GM19035 (cell line): ENCODE results near the gene LRRC1.

Experiments used
- ATAC-seq: cut with Tn5 transposase; IDR thresholded peaks from one replicate; pipeline ENCODE4 v1.9.1; 2021; ENCODE audit not compliant: unreplicated experiment

Gene LRRC1

GRCh38 chr6:53878808-53879207 lies 84.0 kb downstream of the LRRC1 start:
- ATAC-seq: no peak

GRCh38 chr6:53879608-53880007 lies 84.8 kb downstream of the LRRC1 start:
- ATAC-seq: no peak

- no peak for ATAC-seq
Observed at GRCh38 chr6:53887316-53887715, 92.5 kb downstream of the LRRC1 start.

- no peak for ATAC-seq
Observed at GRCh38 chr6:53888931-53889330, 94.1 kb downstream of the LRRC1 start.

GRCh38 chr6:53889365-53889764 lies 94.6 kb downstream of the LRRC1 start:
- no peak for ATAC-seq

- peak; percentile 52 for ATAC-seq
Observed at GRCh38 chr6:53892707-53893106, 97.9 kb downstream of the LRRC1 start.

- no peak for ATAC-seq
Observed at GRCh38 chr6:53894091-53894490, 99.3 kb downstream of the LRRC1 start.

- no peak for ATAC-seq
Observed at GRCh38 chr6:53896196-53896595, 101.4 kb downstream of the LRRC1 start.

GRCh38 chr6:53898026-53898795 lies 103.4 kb downstream of the LRRC1 start:
- ATAC-seq: no peak

GRCh38 chr6:53899512-53899911 lies 104.7 kb downstream of the LRRC1 start:
- ATAC-seq: no peak

- ATAC-seq: no peak
Observed at GRCh38 chr6:53903357-53903756, 108.6 kb downstream of the LRRC1 start.

GRCh38 chr6:53906103-53906502 lies 111.3 kb downstream of the LRRC1 start:
- no peak for ATAC-seq

- ATAC-seq: no peak
Observed at GRCh38 chr6:53906842-53907241, 112.0 kb downstream of the LRRC1 start.

GRCh38 chr6:53910834-53911233 lies 116.0 kb downstream of the LRRC1 start:
- no peak for ATAC-seq

- no peak for ATAC-seq
Observed at GRCh38 chr6:53912661-53913060, 117.9 kb downstream of the LRRC1 start.

GRCh38 chr6:53913286-53913685 lies 118.5 kb downstream of the LRRC1 start:
- no peak for ATAC-seq

- no peak for ATAC-seq
Observed at GRCh38 chr6:53915026-53915691, 120.4 kb downstream of the LRRC1 start.

- no peak for ATAC-seq
Observed at GRCh38 chr6:53916804-53917463, 122.1 kb downstream of the LRRC1 start.

- ATAC-seq: no peak
Observed at GRCh38 chr6:53917464-53917842, 122.6 kb downstream of the LRRC1 start.

GRCh38 chr6:53918854-53919510 lies 124.2 kb downstream of the LRRC1 start:
- no peak for ATAC-seq

- no peak for ATAC-seq
Observed at GRCh38 chr6:53919881-53920360, 125.1 kb downstream of the LRRC1 start.
